Measurements from ENCODE around the gene DDX24.
A peak's percentile ranks its signal among the peaks of the same experiment; 100 is the strongest.

DNA sequence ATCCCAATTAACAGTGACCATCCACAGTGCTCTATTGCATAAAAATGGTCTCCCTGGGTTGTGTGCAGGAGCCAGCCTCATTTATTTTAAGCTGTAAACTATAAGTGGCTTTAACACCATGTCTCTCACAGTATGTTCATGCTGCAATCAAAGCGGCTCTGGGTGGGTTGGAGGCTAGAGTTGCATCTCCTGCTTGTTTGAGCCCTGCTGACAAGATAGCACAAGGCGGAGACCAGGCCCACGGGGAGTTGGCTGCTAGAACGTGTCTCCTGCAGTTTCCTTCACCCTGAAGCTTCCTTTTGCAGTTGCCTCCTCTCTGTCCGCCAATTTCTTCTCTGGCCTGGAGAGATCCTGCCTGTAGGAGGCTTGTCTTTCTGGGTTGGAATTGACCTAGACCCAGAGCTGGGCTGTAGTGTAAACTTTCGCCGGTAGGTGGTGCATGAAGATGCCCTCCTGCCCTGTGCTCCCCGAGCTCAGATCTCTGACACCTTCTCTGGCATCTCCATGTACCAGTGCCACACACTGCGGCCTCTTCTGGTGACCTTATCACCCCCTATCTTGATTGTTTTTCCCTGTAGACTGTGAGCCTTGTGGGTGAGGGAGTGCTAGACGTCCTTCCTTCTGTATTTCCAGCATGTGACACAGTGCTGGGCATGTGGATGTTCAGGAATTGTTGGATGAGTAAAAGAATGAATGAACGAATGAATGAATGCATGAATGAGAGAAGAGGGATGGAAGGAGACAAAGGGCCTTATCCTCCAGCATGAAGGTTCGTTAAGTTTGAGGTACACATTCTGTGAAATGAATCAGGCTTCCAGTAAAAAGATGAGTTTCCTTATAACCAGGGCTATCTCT is 44.5 kb downstream of the DDX24 start:
- TF ChIP-seq, protein P1, sequence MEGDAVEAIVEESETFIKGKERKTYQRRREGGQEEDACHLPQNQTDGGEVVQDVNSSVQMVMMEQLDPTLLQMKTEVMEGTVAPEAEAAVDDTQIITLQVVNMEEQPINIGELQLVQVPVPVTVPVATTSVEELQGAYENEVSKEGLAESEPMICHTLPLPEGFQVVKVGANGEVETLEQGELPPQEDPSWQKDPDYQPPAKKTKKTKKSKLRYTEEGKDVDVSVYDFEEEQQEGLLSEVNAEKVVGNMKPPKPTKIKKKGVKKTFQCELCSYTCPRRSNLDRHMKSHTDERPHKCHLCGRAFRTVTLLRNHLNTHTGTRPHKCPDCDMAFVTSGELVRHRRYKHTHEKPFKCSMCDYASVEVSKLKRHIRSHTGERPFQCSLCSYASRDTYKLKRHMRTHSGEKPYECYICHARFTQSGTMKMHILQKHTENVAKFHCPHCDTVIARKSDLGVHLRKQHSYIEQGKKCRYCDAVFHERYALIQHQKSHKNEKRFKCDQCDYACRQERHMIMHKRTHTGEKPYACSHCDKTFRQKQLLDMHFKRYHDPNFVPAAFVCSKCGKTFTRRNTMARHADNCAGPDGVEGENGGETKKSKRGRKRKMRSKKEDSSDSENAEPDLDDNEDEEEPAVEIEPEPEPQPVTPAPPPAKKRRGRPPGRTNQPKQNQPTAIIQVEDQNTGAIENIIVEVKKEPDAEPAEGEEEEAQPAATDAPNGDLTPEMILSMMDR (conservative IDR thresholded peaks at IDR 0.05): peak; percentile 72
- TF ChIP-seq EZH2 (IDR thresholded peaks at IDR 0.05; ENCODE audit: low read depth): no peak
